Measurements from ENCODE around the gene GALNT2. TPM values are rescaled to one million over a fixed set of nuclear protein-coding genes. Genes with fewer than 3 reads are reported as not detected.

GALNT2 gene
- total and polyA plus RNA-seq, 2 donors = 28.7 to 55.0 TPM

- WGBS = 93% methylated on average over 20 of the region's 20 CpGs
- no peak for DNase-seq (ENCODE audit: extremely low spot score)
- Histone ChIP-seq H3K36me3 (ENCODE audit: insufficient read depth) (peaks cover 3% of the 10 kb centered on the region), H3K4me1 (ENCODE audit: insufficient read depth) (no peaks in the 10 kb centered on the region), H3K27ac (ENCODE audit: low read depth) (no peak overlapping the region), H3K4me3 (ENCODE audit: low read depth, low read length) (no peak overlapping the region)
These were observed 204.4 kb downstream of the GALNT2 start for GRCh38 chr1:230271300-230272035.

- peaks cover 3% of the 10 kb centered on the region for H3K36me3 ChIP-seq (ENCODE audit: insufficient read depth)
- no peak for DNase-seq (ENCODE audit: extremely low spot score)
- WGBS = 89% methylated on average over 9 of the region's 9 CpGs
- H3K4me1 ChIP-seq (ENCODE audit: insufficient read depth) = no peaks in the 10 kb centered on the region
- no peak overlapping the region for H3K27ac ChIP-seq (ENCODE audit: low read depth)
- H3K4me3 ChIP-seq (ENCODE audit: low read depth, low read length) = no peak overlapping the region
These were observed 205.5 kb downstream of the GALNT2 start for GRCh38 chr1:230272557-230272956.

- WGBS = 88% methylated on average over 7 of the region's 7 CpGs
- H3K27ac ChIP-seq (ENCODE audit: low read depth) = no peak overlapping the region
- DNase-seq (ENCODE audit: extremely low spot score) = no peak
- peaks cover 3% of the 10 kb centered on the region for H3K36me3 ChIP-seq (ENCODE audit: insufficient read depth)
- H3K4me3 ChIP-seq (ENCODE audit: low read depth, low read length) = no peak overlapping the region
- no peaks in the 10 kb centered on the region for H3K4me1 ChIP-seq (ENCODE audit: insufficient read depth)
These were observed 206.2 kb downstream of the GALNT2 start for GRCh38 chr1:230273141-230273710.

- 80% methylated on average over 15 of the region's 15 CpGs for WGBS
- no peak for DNase-seq (ENCODE audit: extremely low spot score)
- peaks cover 3% of the 10 kb centered on the region for H3K36me3 ChIP-seq (ENCODE audit: insufficient read depth)
- no peaks in the 10 kb centered on the region for H3K4me1 ChIP-seq (ENCODE audit: insufficient read depth)
- no peak overlapping the region for H3K27ac ChIP-seq (ENCODE audit: low read depth)
- H3K4me3 ChIP-seq (ENCODE audit: low read depth, low read length) = no peak overlapping the region
These were observed 207.2 kb downstream of the GALNT2 start for GRCh38 chr1:230274254-230274653.

GRCh38 chr1:230276401-230276800, 209.4 kb downstream of the GALNT2 start:
- DNase-seq (ENCODE audit: extremely low spot score) = no peak
- peaks cover 3% of the 10 kb centered on the region for H3K36me3 ChIP-seq (ENCODE audit: insufficient read depth)
- no peaks in the 10 kb centered on the region for H3K4me1 ChIP-seq (ENCODE audit: insufficient read depth)
- WGBS = 96% methylated on average over 5 of the region's 5 CpGs
- no peak overlapping the region for H3K4me3 ChIP-seq (ENCODE audit: low read depth, low read length)
- no peak overlapping the region for H3K27ac ChIP-seq (ENCODE audit: low read depth)

- 71% methylated on average over 15 of the region's 15 CpGs for WGBS
- no peak overlapping the region for H3K27ac ChIP-seq (ENCODE audit: low read depth)
- H3K36me3 ChIP-seq (ENCODE audit: insufficient read depth) = peaks cover 3% of the 10 kb centered on the region
- no peak overlapping the region for H3K4me3 ChIP-seq (ENCODE audit: low read depth, low read length)
- no peak for DNase-seq (ENCODE audit: extremely low spot score)
- H3K4me1 ChIP-seq (ENCODE audit: insufficient read depth) = no peaks in the 10 kb centered on the region
These were observed 210.4 kb downstream of the GALNT2 start for GRCh38 chr1:230277201-230278025.

GRCh38 chr1:230278376-230278775, 211.3 kb downstream of the GALNT2 start:
- Histone ChIP-seq H3K36me3 (ENCODE audit: insufficient read depth) (peaks cover 3% of the 10 kb centered on the region), H3K27ac (ENCODE audit: low read depth) (no peak overlapping the region), H3K4me3 (ENCODE audit: low read depth, low read length) (no peak overlapping the region), H3K4me1 (ENCODE audit: insufficient read depth) (no peaks in the 10 kb centered on the region)
- no peak for DNase-seq (ENCODE audit: extremely low spot score)
- 94% methylated on average over 7 of the region's 7 CpGs for WGBS

- Histone ChIP-seq H3K36me3 (ENCODE audit: insufficient read depth) (peaks cover 3% of the 10 kb centered on the region), H3K4me3 (ENCODE audit: low read depth, low read length) (no peak overlapping the region), H3K27ac (ENCODE audit: low read depth) (no peak overlapping the region), H3K4me1 (ENCODE audit: insufficient read depth) (no peaks in the 10 kb centered on the region)
- no peak for DNase-seq (ENCODE audit: extremely low spot score)
- WGBS = 88% methylated on average over 20 of the region's 20 CpGs
These were observed 212.0 kb downstream of the GALNT2 start for GRCh38 chr1:230278871-230279582.

- no peak overlapping the region for H3K4me3 ChIP-seq (ENCODE audit: low read depth, low read length)
- DNase-seq (ENCODE audit: extremely low spot score) = no peak
- WGBS = 95% methylated on average over 24 of the region's 24 CpGs
- H3K36me3 ChIP-seq (ENCODE audit: insufficient read depth) = no peaks in the 10 kb centered on the region
- H3K27ac ChIP-seq (ENCODE audit: low read depth) = no peak overlapping the region
- H3K4me1 ChIP-seq (ENCODE audit: insufficient read depth) = no peaks in the 10 kb centered on the region
These were observed 212.5 kb downstream of the GALNT2 start for GRCh38 chr1:230279583-230279945.

- WGBS = 94% methylated on average over 24 of the region's 24 CpGs
- Histone ChIP-seq H3K4me1 (ENCODE audit: insufficient read depth) (no peaks in the 10 kb centered on the region), H3K36me3 (ENCODE audit: insufficient read depth) (no peaks in the 10 kb centered on the region), H3K4me3 (ENCODE audit: low read depth, low read length) (no peak overlapping the region), H3K27ac (ENCODE audit: low read depth) (no peak overlapping the region)
- DNase-seq (ENCODE audit: extremely low spot score) = no peak
These were observed 213.2 kb downstream of the GALNT2 start for GRCh38 chr1:230280054-230280795.

GRCh38 chr1:230280906-230281413, 213.9 kb downstream of the GALNT2 start:
- H3K27ac ChIP-seq (ENCODE audit: low read depth) = no peak overlapping the region
- WGBS = 94% methylated on average over 23 of the region's 23 CpGs
- DNase-seq (ENCODE audit: extremely low spot score) = no peak

GRCh38 chr1:230281556-230281955, 214.5 kb downstream of the GALNT2 start:
- Histone ChIP-seq H3K4me3 (ENCODE audit: low read depth, low read length) (no peak overlapping the region), H3K4me1 (ENCODE audit: insufficient read depth) (no peaks in the 10 kb centered on the region), H3K27ac (ENCODE audit: low read depth) (no peak overlapping the region), H3K36me3 (ENCODE audit: insufficient read depth) (no peaks in the 10 kb centered on the region)
- WGBS = 56% methylated on average over 17 of the region's 17 CpGs
- no peak for DNase-seq (ENCODE audit: extremely low spot score)

More at GRCh38 chr1:230280906-230281413, 213.9 kb downstream of the GALNT2 start:
- no peak overlapping the region for H3K4me3 ChIP-seq (ENCODE audit: low read depth, low read length)
- H3K4me1 ChIP-seq (ENCODE audit: insufficient read depth) = no peaks in the 10 kb centered on the region
- no peaks in the 10 kb centered on the region for H3K36me3 ChIP-seq (ENCODE audit: insufficient read depth)

- no peaks in the 10 kb centered on the region for H3K36me3 ChIP-seq (ENCODE audit: insufficient read depth)
- no peak overlapping the region for H3K27ac ChIP-seq (ENCODE audit: low read depth)
- H3K4me1 ChIP-seq (ENCODE audit: insufficient read depth) = no peaks in the 10 kb centered on the region
- no peak overlapping the region for H3K4me3 ChIP-seq (ENCODE audit: low read depth, low read length)
- WGBS = 53% methylated on average over 3 of the region's 3 CpGs
- no peak for DNase-seq (ENCODE audit: extremely low spot score)
These were observed 215.1 kb downstream of the GALNT2 start for GRCh38 chr1:230282157-230282556.
